ENCODE results near the gene STX11.

GRCh38 chr6:144216668-144217218 lies 66.4 kb downstream of the STX11 start:
- TF ChIP-seq, protein P1, sequence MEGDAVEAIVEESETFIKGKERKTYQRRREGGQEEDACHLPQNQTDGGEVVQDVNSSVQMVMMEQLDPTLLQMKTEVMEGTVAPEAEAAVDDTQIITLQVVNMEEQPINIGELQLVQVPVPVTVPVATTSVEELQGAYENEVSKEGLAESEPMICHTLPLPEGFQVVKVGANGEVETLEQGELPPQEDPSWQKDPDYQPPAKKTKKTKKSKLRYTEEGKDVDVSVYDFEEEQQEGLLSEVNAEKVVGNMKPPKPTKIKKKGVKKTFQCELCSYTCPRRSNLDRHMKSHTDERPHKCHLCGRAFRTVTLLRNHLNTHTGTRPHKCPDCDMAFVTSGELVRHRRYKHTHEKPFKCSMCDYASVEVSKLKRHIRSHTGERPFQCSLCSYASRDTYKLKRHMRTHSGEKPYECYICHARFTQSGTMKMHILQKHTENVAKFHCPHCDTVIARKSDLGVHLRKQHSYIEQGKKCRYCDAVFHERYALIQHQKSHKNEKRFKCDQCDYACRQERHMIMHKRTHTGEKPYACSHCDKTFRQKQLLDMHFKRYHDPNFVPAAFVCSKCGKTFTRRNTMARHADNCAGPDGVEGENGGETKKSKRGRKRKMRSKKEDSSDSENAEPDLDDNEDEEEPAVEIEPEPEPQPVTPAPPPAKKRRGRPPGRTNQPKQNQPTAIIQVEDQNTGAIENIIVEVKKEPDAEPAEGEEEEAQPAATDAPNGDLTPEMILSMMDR (conservative IDR thresholded peaks at IDR 0.05), result no peak
- TF ChIP-seq EZH2 (IDR thresholded peaks at IDR 0.05; ENCODE audit: low read depth), result no peak
